ENCODE results near the gene DUSP28. TPM values are rescaled to one million over a fixed set of nuclear protein-coding genes. Genes with fewer than 3 reads are reported as not detected.

DUSP28 gene
- total and polyA plus RNA-seq, 2 of the 13 experiments (the other 11 are each of a cell fraction or from before 2014, with no cell fraction given) = 5.2 to 8.6 TPM

GRCh38 chr2:240604291-240604938, 44.3 kb downstream of the DUSP28 start (continued):
- TF ChIP-seq ZNF451 (CRISPR knock-in tag; IDR thresholded peaks at IDR 0.05) (0 out of 2 replicates have a peak, but pooled peaks have one; percentile 15), ZNF350 (CRISPR knock-in tag; IDR thresholded peaks at IDR 0.05; ENCODE audit: borderline replicate concordance, low read depth) (peak; percentile 82; the same call in 1 of the 2 replicates), ZBTB39 (CRISPR knock-in tag; IDR thresholded peaks at IDR 0.05) (no peak), SP1 (IDR thresholded peaks at IDR 0.05) (no peak), SP1 (CRISPR knock-in tag; IDR thresholded peaks at IDR 0.05) (peak; percentile 59; the same call in 1 of the 2 replicates), PCBP2 (optimal IDR thresholded peaks at IDR 0.05; ENCODE audit: low read depth, low read length, poor library complexity, severe bottlenecking) (no peak), ZNF547 (CRISPR knock-in tag; IDR thresholded peaks at IDR 0.05) (no peak; the same call in 1 of the 2 replicates), ZNF678 (CRISPR knock-in tag; IDR thresholded peaks at IDR 0.05) (no peak), FOXO1 (CRISPR knock-in tag; IDR thresholded peaks at IDR 0.05) (peak; percentile 19; the same call in 1 of the 2 replicates), HES4 (CRISPR knock-in tag; IDR thresholded peaks at IDR 0.05; ENCODE audit: borderline replicate concordance) (no peak; the same call in 1 of the 2 replicates), ZNF574 (CRISPR knock-in tag; IDR thresholded peaks at IDR 0.05) (peak; percentile 99), SP2 (CRISPR knock-in tag; IDR thresholded peaks at IDR 0.05) (peak; percentile 6; the same call in 1 of the 2 replicates), ZNF883 (CRISPR knock-in tag; IDR thresholded peaks at IDR 0.05; ENCODE audit: not compliant biosample characterization) (peak; percentile 25), BCL6 (CRISPR knock-in tag; IDR thresholded peaks at IDR 0.05) (peak; percentile 47; the same call in 1 of the 2 replicates), KDM2A (CRISPR knock-in tag; IDR thresholded peaks at IDR 0.05; ENCODE audit: borderline replicate concordance, low read depth) (peak; percentile 94), PAX8 (CRISPR knock-in tag; IDR thresholded peaks at IDR 0.05; ENCODE audit: borderline replicate concordance) (no peak), SRSF9 (IDR thresholded peaks at IDR 0.05; ENCODE audit: borderline replicate concordance, insufficient read depth, low read depth, low read length, poor library complexity, severe bottlenecking) (no peak), ZKSCAN8 (CRISPR knock-in tag; IDR thresholded peaks at IDR 0.05; ENCODE audit: borderline replicate concordance) (0 out of 2 replicates have a peak, but pooled peaks have one; percentile 33), ZBTB33 (CRISPR knock-in tag; IDR thresholded peaks at IDR 0.05) (peak; percentile 59), MED8 (CRISPR knock-in tag; IDR thresholded peaks at IDR 0.05; ENCODE audit: insufficient replicate concordance) (peak; percentile 36)
